Keratinocyte (primary cell): ENCODE results near the gene SPIN1. TPM values are rescaled to one million over a fixed set of nuclear protein-coding genes. Genes with fewer than 3 reads are reported as not detected.
A peak's percentile ranks its signal among the peaks of the same experiment; 100 is the strongest.

Experiments used
- DNase-seq: peaks from one replicate; pipeline ENCODE4 v3.0.0-alpha.2; 2011; ENCODE audit warnings: low read depth, missing footprints, low spot score
- FAIRE-seq: peaks from 2 replicates; lab custom pipeline; 2011; peaks lifted over from hg19 to GRCh38; lab: Jason Lieb, UNC
- H2AFZ ChIP-seq: 2 replicates; pipeline ENCODE4 v1.6.0; 2012; ENCODE audit warnings: low read length, control low read depth, inconsistent platforms; ENCODE audit not compliant: control insufficient read depth
- H3K27ac ChIP-seq: 2 replicates; pipeline ENCODE4 v1.5.1; 2011; ENCODE audit warnings: low read length; ENCODE audit not compliant: control insufficient read depth, insufficient read depth
- H3K27me3 ChIP-seq: 3 replicates; pipeline ENCODE4 v1.6.0; 2011; ENCODE audit warnings: low read length; ENCODE audit not compliant: control insufficient read depth, insufficient read depth; ENCODE audit errors: extremely low read depth
- H3K36me3 ChIP-seq, 2 experiments: 2 replicates in 1 of 2; 3 replicates in 1 of 2; pipeline ENCODE4 v1.5.1; 2011; ENCODE audit warnings: low read length in 2 of 2, mild to moderate bottlenecking in 1 of 2; ENCODE audit not compliant: control insufficient read depth in 2 of 2, insufficient read depth in 2 of 2; ENCODE audit errors: extremely low read depth in 1 of 2
- H3K4me1 ChIP-seq: 3 replicates; pipeline ENCODE4 v1.5.1; 2011; ENCODE audit warnings: low read length; ENCODE audit not compliant: control insufficient read depth, insufficient read depth; ENCODE audit errors: extremely low read depth
- H3K4me2 ChIP-seq: 3 replicates; pipeline ENCODE4 v1.6.0; 2011; ENCODE audit warnings: low read depth, low read length; ENCODE audit not compliant: control insufficient read depth, insufficient read depth; ENCODE audit errors: extremely low read depth
- H3K4me3 ChIP-seq, 3 experiments: fragments of 200-600 bp in 1 of 3; sonication (generic) in 1 of 3; 2 replicates in 2 of 3; 3 replicates in 1 of 3; pipeline ENCODE4 v1.5.1; 2011 to 2016; ENCODE audit warnings: low read length in 3 of 3, mild to moderate bottlenecking in 3 of 3, control low read depth in 2 of 3, inconsistent platforms in 1 of 3, low read depth in 1 of 3, mixed read lengths in 1 of 3, mixed run types in 1 of 3, moderate library complexity in 1 of 3; ENCODE audit not compliant: control insufficient read depth in 2 of 3, insufficient read depth in 2 of 3; ENCODE audit errors: extremely low read depth in 1 of 3
- H3K79me2 ChIP-seq: 2 replicates; pipeline ENCODE4 v1.6.0; 2012; ENCODE audit warnings: low read length; ENCODE audit not compliant: control insufficient read depth, insufficient read depth
- H3K9ac ChIP-seq: 3 replicates; pipeline ENCODE4 v1.6.0; 2011; ENCODE audit warnings: low read length; ENCODE audit not compliant: control insufficient read depth, insufficient read depth; ENCODE audit errors: extremely low read depth
- H3K9me1 ChIP-seq: 3 replicates; pipeline ENCODE4 v1.6.0; 2011; ENCODE audit warnings: low read length; ENCODE audit not compliant: control insufficient read depth, insufficient read depth; ENCODE audit errors: extremely low read depth
- H3K9me3 ChIP-seq: 2 replicates; pipeline ENCODE4 v1.5.1; 2012; ENCODE audit warnings: low read depth, low read length; ENCODE audit not compliant: control insufficient read depth
- H4K20me1 ChIP-seq: 3 replicates; pipeline ENCODE4 v1.6.0; 2011; ENCODE audit warnings: low read length; ENCODE audit not compliant: control insufficient read depth, insufficient read depth; ENCODE audit errors: extremely low read depth
- CTCF ChIP-seq, 3 experiments: IDR thresholded peaks in 1 of 3; conservative IDR thresholded peaks in 1 of 3; optimal IDR thresholded peaks in 1 of 3; 2 replicates in 2 of 3; 3 replicates in 1 of 3; pipeline versions ENCODE3 to v1.5.1; 2011; ENCODE audit warnings: low read length in 3 of 3, mild to moderate bottlenecking in 3 of 3, moderate library complexity in 2 of 3, control low read depth in 1 of 3, inconsistent platforms in 1 of 3; ENCODE audit not compliant: insufficient read depth in 2 of 3; ENCODE audit errors: extremely low read depth in 1 of 3
- EZH2 ChIP-seq: IDR thresholded peaks from one replicate; pipeline ENCODE4 v1.6.1; 2012; ENCODE audit warnings: inconsistent platforms, mild to moderate bottlenecking, low read length, moderate library complexity
- dilution Hi-C: fragments of 300-500 bp; cut with MboI; formaldehyde crosslinking; loops from one replicate; pipeline ENCODE4 v1.7.0; 2020; ENCODE audit warnings: low sequenced_read_pairs; ENCODE audit not compliant: extremely low pct_ligation_motif_present
- polyA plus RNA-seq, 5 experiments: library from polyadenylated mRNA; depleted of rRNA in 3 of 5; stranded (reverse) in 3 of 5; stranded (forward) in 1 of 5; unstranded in 1 of 5; fragments of >200 nt; gene quantifications; 1 replicate in 1 of 5; 2 replicates in 3 of 5; 3 replicates in 1 of 5; pipeline versions ENCODE4 v1.2.1 to v1.2.3, GENCODE V29; 2011 to 2012; ENCODE audit warnings: missing spikeins in 2 of 5, low read depth in 1 of 5, low replicate concordance in 1 of 5

SPIN1 gene
- polyA plus RNA-seq, 1 donor (not counting 4 experiments of a cell fraction or from before 2014, with no cell fraction given): 68.8 TPM

DNA sequence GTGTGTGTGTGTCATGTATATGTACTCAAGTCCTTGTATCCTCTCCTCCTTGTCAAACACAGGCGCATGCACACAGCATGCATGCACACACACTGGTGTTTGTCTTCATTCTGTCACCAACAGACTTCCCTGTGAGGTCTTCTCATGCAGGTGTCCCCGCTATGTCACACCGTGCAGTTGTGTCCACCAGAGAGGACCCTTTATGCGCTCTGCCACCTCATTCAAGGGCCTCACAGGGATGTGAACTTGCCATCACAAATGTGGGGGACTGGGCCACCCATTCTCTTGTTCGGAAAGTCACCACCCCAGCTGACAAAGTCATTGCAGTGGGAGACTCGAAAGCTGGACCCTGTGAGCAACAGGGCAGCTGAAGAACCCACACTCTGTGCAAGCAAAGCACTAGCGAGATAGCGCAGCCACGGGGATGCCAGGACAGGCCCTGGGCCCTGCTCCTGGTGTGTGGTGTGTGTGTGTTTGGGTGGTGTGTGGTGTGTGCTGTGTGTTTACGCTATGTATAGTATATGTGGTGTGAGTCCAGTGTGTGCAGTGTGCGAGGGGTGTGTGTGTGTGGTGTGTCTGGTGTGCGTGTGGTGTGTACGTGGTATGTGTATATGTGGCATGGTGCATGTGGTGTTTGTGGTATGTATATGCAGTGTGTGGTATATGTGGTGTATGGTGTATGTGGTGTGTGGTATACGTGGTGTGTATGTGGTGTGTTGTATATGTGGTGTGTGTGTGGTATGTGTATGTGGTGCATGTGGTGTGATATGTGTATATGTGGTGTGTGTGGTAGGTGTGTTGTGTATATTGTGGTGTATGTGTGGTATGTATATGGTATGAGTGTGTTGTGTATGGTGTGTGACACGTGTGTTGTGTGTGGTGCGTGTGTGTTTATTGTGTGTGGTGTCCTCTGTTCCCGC, 115.9 kb downstream of the SPIN1 start:
- no peaks in the 10 kb centered on the region for H4K20me1 ChIP-seq
- no peak overlapping the region for H3K9ac ChIP-seq
- FAIRE-seq: peak; percentile 59
- no peaks in the 10 kb centered on the region for H3K9me1 ChIP-seq
- dilution Hi-C loops: no loop called here
- H3K36me3 ChIP-seq: no peaks in the 10 kb centered on the region
- DNase-seq: no peak
- no peaks in the 10 kb centered on the region for H3K27me3 ChIP-seq
- no peaks in the 10 kb centered on the region for H3K79me2 ChIP-seq
- H3K4me2 ChIP-seq: no peak overlapping the region
- no peak overlapping the region for H2AFZ ChIP-seq
- TF ChIP-seq CTCF (optimal IDR thresholded peaks at IDR 0.05 in 1 of 3, IDR thresholded peaks at IDR 0.05 in 1 of 3, conservative IDR thresholded peaks at IDR 0.05 in 1 of 3; ENCODE audit: extremely low read depth in 1 of 3, insufficient read depth in 2 of 3, low read length in 3 of 3) (no peak), EZH2 (no peak)
- no peaks in the 10 kb centered on the region for H3K9me3 ChIP-seq
- no peaks in the 10 kb centered on the region for H3K4me1 ChIP-seq
- no peak overlapping the region for H3K27ac ChIP-seq
- H3K4me3 ChIP-seq: no peak overlapping the region

GRCh38 chr9:88508326-88508725, 120.1 kb downstream of the SPIN1 start:
- H3K4me3 ChIP-seq: no peak overlapping the region
- H3K4me1 ChIP-seq: no peaks in the 10 kb centered on the region
- H3K9ac ChIP-seq: no peak overlapping the region
- no peaks in the 10 kb centered on the region for H3K9me1 ChIP-seq
- DNase-seq: no peak
- no peak overlapping the region for H2AFZ ChIP-seq
- no peaks in the 10 kb centered on the region for H3K9me3 ChIP-seq
- H3K27me3 ChIP-seq: no peaks in the 10 kb centered on the region
- TF ChIP-seq CTCF (optimal IDR thresholded peaks at IDR 0.05 in 1 of 3, IDR thresholded peaks at IDR 0.05 in 1 of 3, conservative IDR thresholded peaks at IDR 0.05 in 1 of 3; ENCODE audit: extremely low read depth in 1 of 3, insufficient read depth in 2 of 3, low read length in 3 of 3) (no peak), EZH2 (no peak)
- H3K79me2 ChIP-seq: no peaks in the 10 kb centered on the region
- dilution Hi-C loops: no loop called here
- no peak overlapping the region for H3K27ac ChIP-seq
- H3K36me3 ChIP-seq: no peaks in the 10 kb centered on the region
- FAIRE-seq: no peak
- H3K4me2 ChIP-seq: no peak overlapping the region
- no peaks in the 10 kb centered on the region for H4K20me1 ChIP-seq
